ENCODE measurements around the gene SCYGR7.
"Not testable (repeated sequence)": the region's sequence is repeated elsewhere in the genome, so short reads cannot be mapped to it uniquely, and the experiment has no call there.

The SCYGR7 gene, protein sequence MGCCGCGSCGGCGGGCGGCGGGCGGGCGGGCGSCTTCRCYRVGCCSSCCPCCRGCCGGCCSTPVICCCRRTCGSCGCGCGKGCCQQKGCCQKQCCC

GRCh38 chr2:227728035-227728434 lies at the start of gene SCYGR7:
Gene SCYGR7, plus strand, starts transcription at chr2:227728335. Its CDS starts 0 bp downstream, at chr2:227728335.
- no peak for DNase-seq (ENCODE audit: low read depth in 2 of 2)

GRCh38 chr2:227684258-227684657 lies 43.9 kb upstream of the SCYGR7 start:
- DNase-seq (ENCODE audit: low read depth in 2 of 2): no peak

- no peak for DNase-seq (ENCODE audit: low read depth in 2 of 2)
Observed at GRCh38 chr2:227687189-227687588, 40.9 kb upstream of the SCYGR7 start.

DNA sequence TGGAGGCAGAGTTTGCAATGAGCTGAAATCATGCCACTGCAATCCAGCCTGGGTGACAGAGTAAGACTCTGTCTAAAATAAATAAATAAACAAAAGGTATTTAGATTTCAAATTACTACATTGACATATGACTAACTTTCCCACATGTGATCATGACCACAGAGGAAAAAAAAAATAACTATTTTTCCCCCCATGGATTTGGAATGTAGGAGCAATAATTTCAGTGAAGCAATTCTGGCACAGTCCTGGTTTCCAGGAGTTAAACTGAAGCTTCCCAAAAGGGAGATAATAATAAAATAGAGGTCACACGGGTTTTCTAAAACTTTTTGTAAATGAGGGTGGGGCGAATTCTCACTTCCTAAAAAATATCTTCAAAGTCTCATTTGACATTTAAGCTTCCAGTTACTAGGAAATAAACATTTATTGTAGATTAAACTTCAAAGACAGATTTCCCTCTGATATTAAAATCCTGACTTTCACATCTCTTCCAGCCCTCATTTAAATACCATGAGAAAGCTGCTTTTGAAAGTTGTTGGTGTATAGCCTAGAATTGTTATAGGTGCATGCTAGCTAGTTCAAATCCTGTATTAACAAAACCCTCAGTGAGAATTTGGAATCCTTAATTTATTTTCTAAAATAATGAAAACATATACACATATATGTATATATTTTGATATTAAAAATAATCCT lies 31.0 kb upstream of the SCYGR7 start:
- no peak for DNase-seq (ENCODE audit: low read depth in 2 of 2)

DNA sequence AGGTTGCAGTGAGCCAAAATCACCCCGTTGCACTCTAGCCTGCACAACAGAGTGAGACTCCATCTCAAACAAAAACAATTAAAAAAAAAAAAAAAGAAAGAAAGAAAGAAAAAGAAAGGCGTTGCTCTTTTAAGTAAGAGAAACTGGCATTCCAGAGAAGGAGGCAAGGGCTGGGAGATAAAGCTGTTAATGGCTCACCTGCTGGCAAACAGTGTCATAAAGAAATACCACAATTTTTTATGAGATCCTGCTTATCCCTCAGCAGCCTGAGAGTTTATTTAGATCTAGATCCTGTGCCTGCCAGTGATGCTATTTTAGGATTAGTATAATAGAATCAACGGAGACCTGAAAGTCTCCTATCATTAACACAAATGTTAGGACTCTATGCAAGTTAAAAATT lies 26.6 kb upstream of the SCYGR7 start:
- DNase-seq (ENCODE audit: low read depth in 2 of 2): no peak

DNA sequence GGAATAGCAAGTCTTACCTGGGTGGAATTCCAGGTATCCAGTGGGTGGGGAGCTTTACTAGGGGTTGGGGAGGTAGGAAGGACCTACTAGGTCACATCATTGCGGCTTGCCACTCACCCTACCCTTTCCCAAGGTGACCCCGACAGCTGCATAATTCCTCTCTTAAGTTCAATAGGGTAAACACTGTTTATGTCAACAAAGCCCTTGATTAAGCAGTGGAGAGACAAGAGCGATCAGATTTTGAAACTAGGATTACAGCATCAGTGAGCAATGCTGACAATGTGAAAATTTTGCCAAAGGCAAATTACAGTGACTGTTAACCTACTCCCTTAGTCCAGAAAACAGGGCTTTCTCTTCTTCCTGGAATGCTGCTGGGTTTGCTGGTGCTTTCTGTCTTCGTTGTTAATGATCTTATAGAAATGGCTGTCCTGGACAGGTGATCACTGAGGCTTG lies 24.8 kb upstream of the SCYGR7 start:
- DNase-seq (ENCODE audit: low read depth in 2 of 2): no peak

- DNase-seq (ENCODE audit: low read depth in 2 of 2): no peak
Observed at GRCh38 chr2:227703961-227704360, 24.2 kb upstream of the SCYGR7 start.

GRCh38 chr2:227706859-227707258 lies 21.3 kb upstream of the SCYGR7 start:
- no peak for DNase-seq (ENCODE audit: low read depth in 2 of 2)

DNA sequence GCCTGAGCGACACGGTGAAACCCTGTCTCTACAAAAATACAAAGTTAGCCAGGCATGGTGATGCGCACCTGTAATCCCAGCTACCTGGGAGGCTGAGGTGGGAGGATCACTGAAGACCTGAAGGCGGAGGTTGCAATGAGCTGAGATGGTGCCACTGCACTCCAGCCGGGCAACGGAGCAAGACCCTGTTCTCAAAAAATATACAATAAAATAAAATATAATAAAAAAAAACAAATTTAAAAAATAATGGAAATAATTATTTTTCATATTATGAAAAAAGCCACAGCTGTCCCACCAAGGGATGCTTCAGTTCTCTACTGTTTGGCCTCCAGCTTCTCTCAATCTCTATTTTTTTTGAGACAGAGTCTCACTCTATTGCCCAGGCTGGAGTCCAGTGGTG lies 20.7 kb upstream of the SCYGR7 start:
- no peak for DNase-seq (ENCODE audit: low read depth in 2 of 2)

DNA sequence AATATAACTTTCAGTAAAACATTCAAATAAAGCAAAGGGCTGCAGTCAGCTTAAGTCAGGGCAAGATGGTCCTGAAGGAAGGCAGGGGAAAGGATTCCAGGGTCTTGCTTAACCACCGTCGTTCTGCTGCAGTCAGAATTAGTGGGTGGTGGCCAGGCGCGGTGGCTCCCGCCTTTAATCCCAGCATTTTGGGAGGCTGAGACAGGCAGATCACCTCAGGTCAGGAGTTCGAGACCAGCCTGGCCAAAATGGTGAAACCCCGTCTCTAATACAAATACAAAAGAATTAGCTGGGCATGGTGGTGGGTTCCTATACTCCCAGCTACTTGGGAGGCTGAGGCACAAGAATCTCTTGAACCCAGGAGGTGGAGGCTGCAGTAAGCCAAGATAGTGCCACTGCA lies 17.1 kb upstream of the SCYGR7 start:
- no peak for DNase-seq (ENCODE audit: low read depth in 2 of 2)

DNA sequence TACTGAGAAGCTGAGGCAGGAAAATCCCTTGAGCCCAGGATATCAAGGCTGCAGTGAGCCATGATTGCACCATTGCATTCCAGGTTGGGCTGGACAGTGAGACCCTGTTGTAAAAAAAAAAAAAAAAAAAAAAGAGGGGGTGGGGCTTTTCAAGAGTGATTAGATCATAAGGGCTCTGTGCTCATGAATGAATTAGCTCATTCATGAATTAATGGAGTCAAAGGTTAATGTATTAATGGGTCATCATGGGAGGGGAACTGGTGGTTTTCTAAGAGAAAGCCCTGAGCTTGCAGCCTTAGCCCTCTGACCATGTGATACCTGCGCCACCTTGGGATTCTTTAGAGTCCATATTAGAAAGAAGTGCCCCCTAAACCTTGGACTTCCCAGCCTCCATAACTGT lies 14.8 kb upstream of the SCYGR7 start:
- DNase-seq (ENCODE audit: low read depth in 2 of 2): no peak

GRCh38 chr2:227716501-227716900 lies 11.6 kb upstream of the SCYGR7 start:
- no peak for DNase-seq (ENCODE audit: low read depth in 2 of 2)

DNA sequence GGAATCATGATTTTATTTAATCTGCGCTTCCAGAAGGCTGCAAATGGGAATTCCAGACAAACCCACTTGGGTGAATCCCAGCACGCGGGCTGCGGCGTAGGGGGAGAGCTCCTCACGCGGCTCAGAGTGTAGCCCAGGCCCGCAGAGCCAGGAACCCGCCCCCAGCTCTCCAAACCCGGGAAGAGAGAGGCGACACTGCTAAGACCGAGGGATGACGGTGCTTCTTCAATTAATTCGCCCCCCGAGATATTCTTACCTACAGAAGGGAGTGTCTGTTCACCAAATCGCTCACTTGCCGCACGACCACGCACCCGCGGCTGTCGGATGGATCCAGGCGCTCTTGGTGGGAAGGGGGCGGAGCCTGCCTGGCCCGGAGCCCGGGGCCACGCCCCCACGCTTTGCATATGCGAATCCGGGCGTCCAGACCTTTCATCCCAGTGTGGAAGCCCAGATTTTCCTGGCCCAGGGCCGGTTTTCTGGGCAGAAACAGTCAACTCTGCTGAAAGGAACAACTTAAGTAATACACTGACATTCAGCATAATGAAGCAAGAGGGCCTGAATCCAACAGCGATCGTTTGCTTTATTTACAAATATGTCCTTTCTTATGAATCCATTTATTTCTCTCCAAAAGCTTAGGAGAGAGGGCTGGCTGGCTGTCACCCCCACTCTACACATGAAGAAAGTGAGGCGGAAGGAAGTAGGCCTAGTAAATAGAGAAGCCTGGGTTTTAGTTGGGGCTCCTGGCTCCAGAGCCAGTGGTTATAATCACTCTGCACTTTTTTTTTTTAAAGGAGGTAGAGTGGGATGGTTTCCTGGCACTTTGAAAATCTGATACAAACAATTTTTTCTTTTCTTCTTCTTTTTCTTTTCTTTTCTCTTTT lies 10.2 kb upstream of the SCYGR7 start, which contains the start of gene SLC19A3:
Gene SLC19A3 (minus strand): TSS at position 342 of the 881 bp plus-strand sequence. CDS start 15,710 bp downstream, outside the sequence.
- DNase-seq (ENCODE audit: low read depth in 2 of 2): peak; percentile 49 to 53

- no peak for DNase-seq (ENCODE audit: low read depth in 2 of 2)
Observed at GRCh38 chr2:227719641-227720040, 8.5 kb upstream of the SCYGR7 start.

- DNase-seq (ENCODE audit: low read depth in 2 of 2): no peak
Observed at GRCh38 chr2:227720680-227721079, 7.5 kb upstream of the SCYGR7 start.

DNA sequence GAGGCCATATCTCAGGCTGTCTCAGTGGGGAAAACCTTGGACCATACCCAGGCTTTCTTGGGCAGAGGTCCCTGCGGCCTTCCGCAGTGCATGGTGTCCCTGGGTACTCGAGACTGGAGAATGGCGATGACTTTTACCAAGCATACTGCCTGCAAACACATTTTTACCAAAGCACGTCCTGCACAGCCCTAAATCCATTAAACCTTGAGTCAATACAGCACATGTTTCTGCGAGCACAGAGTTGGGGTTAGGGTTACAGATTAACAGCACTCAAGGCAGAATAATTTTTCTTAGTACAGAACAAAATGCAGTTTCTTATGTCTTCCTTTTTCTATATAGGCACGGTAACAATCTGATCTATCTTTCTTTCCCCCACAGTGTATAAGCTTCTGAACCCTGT lies 5.3 kb upstream of the SCYGR7 start:
- DNase-seq (ENCODE audit: low read depth in 2 of 2): not testable (repeated sequence)

DNA sequence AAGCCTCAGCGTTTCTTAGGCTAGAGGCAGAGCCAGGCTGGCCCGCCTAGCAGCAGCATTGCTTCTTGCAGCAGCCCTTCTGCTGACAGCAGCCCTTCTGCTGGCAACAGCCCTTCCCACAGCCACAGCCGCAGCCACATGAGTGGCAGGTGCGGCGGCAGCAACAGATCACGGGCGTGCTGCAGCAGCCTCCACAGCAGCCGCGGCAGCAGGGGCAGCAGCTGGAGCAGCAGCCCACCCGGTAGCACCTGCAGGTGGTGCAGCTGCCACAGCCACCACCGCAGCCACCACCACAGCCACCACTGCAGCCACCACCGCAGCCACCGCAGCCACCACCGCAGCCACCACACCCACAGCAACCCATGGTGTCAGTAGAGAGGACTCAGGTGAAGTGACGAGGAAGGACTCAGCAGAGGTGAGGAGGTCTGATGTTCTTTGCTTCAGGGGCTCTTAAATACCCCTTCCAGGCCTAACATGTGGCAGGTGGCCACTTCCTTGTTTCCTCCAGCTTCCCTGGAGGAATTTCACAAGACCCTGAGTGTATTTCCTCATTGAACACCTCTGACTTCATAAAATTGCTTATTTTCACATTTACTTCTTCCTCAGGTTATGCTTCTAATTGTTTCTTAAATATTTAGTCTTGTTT lies 3.6 kb upstream of the SCYGR7 start, which contains the start of gene SCYGR6:
Gene SCYGR6 (minus strand): TSS at position 364 of the 646 bp plus-strand sequence. CDS start 0 bp downstream, at position 364.
- no peak for DNase-seq (ENCODE audit: low read depth in 2 of 2)

- DNase-seq (ENCODE audit: low read depth in 2 of 2): no peak
Observed at GRCh38 chr2:227739351-227739750, 11.2 kb downstream of the SCYGR7 start.

DNA sequence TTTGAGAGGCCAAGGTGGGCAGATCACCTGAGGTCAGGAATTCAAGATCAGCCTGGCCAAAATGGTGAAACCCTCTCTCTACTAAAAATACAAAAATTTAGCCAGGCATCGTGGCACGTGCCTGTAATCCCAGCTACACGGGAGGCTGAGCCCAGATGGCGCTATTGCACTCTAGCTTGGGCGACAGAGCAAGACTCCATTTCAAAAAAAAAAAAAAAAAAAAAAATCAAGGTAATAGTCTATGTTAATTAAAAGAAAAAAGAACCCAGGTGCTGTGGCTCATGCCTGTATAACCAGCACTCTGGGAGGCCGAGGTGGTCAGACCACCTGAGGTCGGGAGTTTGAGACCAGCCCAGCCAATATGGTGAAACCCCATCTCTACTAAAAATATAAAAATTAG lies 12.6 kb downstream of the SCYGR7 start:
- not testable (repeated sequence) for DNase-seq (ENCODE audit: low read depth in 2 of 2)

- no peak for DNase-seq (ENCODE audit: low read depth in 2 of 2)
Observed at GRCh38 chr2:227745594-227745993, 17.5 kb downstream of the SCYGR7 start, which contains the start of gene SCYGR8. Gene SCYGR8, plus strand, starts transcription at chr2:227745894. Its CDS starts 0 bp downstream, at chr2:227745894.

DNA sequence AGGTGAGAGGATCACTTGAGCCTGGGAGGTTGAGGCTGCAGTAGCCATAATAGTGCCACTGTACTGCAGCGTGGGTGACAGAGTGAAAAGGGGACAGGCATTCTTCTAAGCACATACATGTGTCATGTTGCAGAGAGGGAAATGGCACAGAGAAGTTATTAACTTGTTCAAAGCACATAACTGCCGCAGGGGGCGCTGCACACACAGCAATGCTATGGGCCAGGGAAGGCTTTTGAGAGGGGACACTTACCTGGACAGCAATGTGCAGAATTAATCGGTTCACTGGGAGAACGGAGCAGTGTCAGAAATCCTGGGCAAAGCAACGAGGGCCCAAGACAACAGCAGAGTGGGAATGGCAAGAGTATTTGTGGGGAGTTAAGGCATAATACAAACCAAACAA lies 19.9 kb downstream of the SCYGR7 start:
- no peak for DNase-seq (ENCODE audit: low read depth in 2 of 2)

DNA sequence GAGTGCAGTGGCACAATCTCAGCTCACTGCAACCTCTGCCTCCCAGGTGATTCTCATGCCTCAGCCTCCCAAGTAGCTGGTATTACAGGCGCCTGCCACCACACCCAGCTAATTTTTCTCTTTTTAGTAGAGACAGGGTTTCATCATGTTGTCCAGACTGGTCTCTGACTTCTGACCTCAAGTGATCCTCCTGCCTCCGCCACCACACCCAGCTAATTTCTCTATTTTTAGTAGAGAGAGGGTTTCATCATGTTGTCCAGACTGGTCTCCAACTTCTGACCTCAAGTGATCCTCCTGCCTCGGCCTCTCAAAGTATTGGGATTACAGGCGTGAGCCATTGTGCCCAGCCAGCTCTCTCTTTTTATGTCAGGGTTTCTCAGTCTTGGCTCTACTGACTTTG lies 28.1 kb downstream of the SCYGR7 start:
- not testable (repeated sequence) for DNase-seq (ENCODE audit: low read depth in 2 of 2)
